Measurements from ENCODE around the gene YWHAG. TPM values are rescaled to one million over a fixed set of nuclear protein-coding genes. Genes with fewer than 3 reads are reported as not detected.

Gene YWHAG
- total RNA-seq, 1 experiment from 2014 or later = 178 TPM

- H3K9me3 Mint-ChIP-seq (ENCODE audit: unreplicated experiment) = no peaks in the 10 kb centered on the region
- H3K4me3 Mint-ChIP-seq (ENCODE audit: unreplicated experiment) = peak overlapping the region; percentile 89
- ChIA-PET POLR2A (interaction anchor here (0.8 to 5.9 kb wide), 21 partner anchors 9 to 312 kb away, joined by 3 to 130 read pairs (median 5); partner anchors contain the start of genes HSPB1, MDH2, STYXL1 and ZP3), CTCF (interaction anchor here (0.6 to 2.3 kb wide), 21 partner anchors 8 to 1415 kb away, joined by 3 to 21 read pairs (median 3); no protein-coding TSS in a partner anchor)
- peak overlapping the region; percentile 97 for H3K27ac Mint-ChIP-seq (ENCODE audit: low read depth, unreplicated experiment)
- intact Hi-C loops (cut with micrococcal nuclease) = loop anchor here (1.0 to 2.0 kb wide), 3 partner anchors 21 to 61 kb away; no protein-coding TSS in a partner anchor
- H3K4me1 Mint-ChIP-seq (ENCODE audit: insufficient read depth, unreplicated experiment) = peaks cover 32% of the 10 kb centered on the region
- no TSS peak for BruUV-seq (replicated peaks)
- peaks cover 12% of the 10 kb centered on the region for H3K36me3 Mint-ChIP-seq (ENCODE audit: insufficient read depth, unreplicated experiment)
- TF ChIP-seq CTCF (IDR thresholded peaks at IDR 0.05; ENCODE audit: unreplicated experiment) = no peak
- no peaks in the 10 kb centered on the region for H3K27me3 Mint-ChIP-seq (ENCODE audit: insufficient read depth, unreplicated experiment)
- DNase-seq (ENCODE audit: unreplicated experiment) = peak; percentile 78
Measured at GRCh38 chr7:76359978-76360638, 1.3 kb upstream of the YWHAG start.

GRCh38 chr7:76359111-76359977 is 553 bp upstream of the YWHAG start:
- Mint-ChIP-seq H3K4me3 (ENCODE audit: unreplicated experiment) (peak overlapping the region; percentile 89), H3K4me1 (ENCODE audit: insufficient read depth, unreplicated experiment) (peaks cover 27% of the 10 kb centered on the region), H3K36me3 (ENCODE audit: insufficient read depth, unreplicated experiment) (peaks cover 16% of the 10 kb centered on the region), H3K27me3 (ENCODE audit: insufficient read depth, unreplicated experiment) (no peaks in the 10 kb centered on the region), H3K27ac (ENCODE audit: low read depth, unreplicated experiment) (peak overlapping the region; percentile 97), H3K9me3 (ENCODE audit: unreplicated experiment) (no peaks in the 10 kb centered on the region)
- peak; percentile 70 for TF ChIP-seq CTCF (IDR thresholded peaks at IDR 0.05; ENCODE audit: unreplicated experiment)
- ChIA-PET POLR2A (interaction anchor here (0.7 to 5.9 kb wide), 30 partner anchors 10 to 1878 kb away, joined by 3 to 130 read pairs (median 4); partner anchors contain the start of genes HSPB1, MDH2, STYXL1 and ZP3), CTCF (interaction anchor here (0.5 to 2.3 kb wide), 27 partner anchors 9 to 1416 kb away, joined by 3 to 21 read pairs (median 3); no protein-coding TSS in a partner anchor)
- BruUV-seq (replicated peaks) = TSS peak; percentile 83
- intact Hi-C loops (cut with micrococcal nuclease) = loop anchor here (1.0 to 2.0 kb wide), 3 partner anchors 21 to 62 kb away; no protein-coding TSS in a partner anchor
- peak; percentile 98 for DNase-seq (ENCODE audit: unreplicated experiment)

GRCh38 chr7:76358011-76358480 is 745 bp downstream of the YWHAG start:
- intact Hi-C loops (cut with micrococcal nuclease) = loop anchor here (2.0 kb wide), 1 partner anchor 19 kb away; no protein-coding TSS in a partner anchor
- peaks cover 20% of the 10 kb centered on the region for H3K4me1 Mint-ChIP-seq (ENCODE audit: insufficient read depth, unreplicated experiment)
- CTCF ChIA-PET = interaction anchor here (0.8 to 1.9 kb wide), 2 partner anchors 40 to 66 kb away, joined by 3 to 8 read pairs; no protein-coding TSS in a partner anchor
- H3K36me3 Mint-ChIP-seq (ENCODE audit: insufficient read depth, unreplicated experiment) = peaks cover 23% of the 10 kb centered on the region
- no TSS peak for BruUV-seq (replicated peaks)
- POLR2A ChIA-PET = interaction anchor here (0.7 to 5.9 kb wide), 26 partner anchors 12 to 1877 kb away, joined by 3 to 130 read pairs (median 4); partner anchors contain the start of gene ZP3
- peak overlapping the region; percentile 89 for H3K4me3 Mint-ChIP-seq (ENCODE audit: unreplicated experiment)
- H3K27ac Mint-ChIP-seq (ENCODE audit: low read depth, unreplicated experiment) = peak overlapping the region; percentile 97
- DNase-seq (ENCODE audit: unreplicated experiment) = peak; percentile 51
- no peaks in the 10 kb centered on the region for H3K9me3 Mint-ChIP-seq (ENCODE audit: unreplicated experiment)
- TF ChIP-seq CTCF (IDR thresholded peaks at IDR 0.05; ENCODE audit: unreplicated experiment) = no peak
- no peaks in the 10 kb centered on the region for H3K27me3 Mint-ChIP-seq (ENCODE audit: insufficient read depth, unreplicated experiment)
